GM19324 (cell line): ENCODE results near the gene IL4R.

Source experiments
- ATAC-seq: cut with Tn5 transposase; IDR thresholded peaks from one replicate; pipeline ENCODE4 v1.9.1; 2021; ENCODE audit warnings: mild to moderate bottlenecking, moderate library complexity; ENCODE audit not compliant: unreplicated experiment, low FRiP score

IL4R gene

DNA sequence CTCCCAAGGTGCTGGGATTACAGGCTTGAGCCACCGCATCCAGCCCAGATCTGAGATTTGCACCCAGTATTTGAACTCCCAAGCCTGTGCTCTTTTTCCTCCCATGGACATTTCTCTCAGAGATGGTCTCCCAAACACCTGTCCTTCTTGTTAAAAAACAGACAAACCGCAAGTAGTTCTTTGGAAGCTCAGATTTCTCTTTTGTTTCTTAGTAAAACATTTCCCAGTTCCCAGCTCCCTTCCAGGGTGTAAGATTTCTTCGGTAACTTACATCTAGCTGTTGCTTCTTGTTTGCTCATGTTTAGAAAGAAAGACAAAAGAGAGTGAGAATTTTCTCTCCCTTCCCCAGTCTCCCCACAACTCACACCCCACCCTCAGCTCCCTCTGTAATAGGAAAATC lies 36.2 kb downstream of the IL4R start:
- ATAC-seq, result no peak

GRCh38 chr16:27351989-27352388 lies 38.2 kb downstream of the IL4R start:
- no peak for ATAC-seq

DNA sequence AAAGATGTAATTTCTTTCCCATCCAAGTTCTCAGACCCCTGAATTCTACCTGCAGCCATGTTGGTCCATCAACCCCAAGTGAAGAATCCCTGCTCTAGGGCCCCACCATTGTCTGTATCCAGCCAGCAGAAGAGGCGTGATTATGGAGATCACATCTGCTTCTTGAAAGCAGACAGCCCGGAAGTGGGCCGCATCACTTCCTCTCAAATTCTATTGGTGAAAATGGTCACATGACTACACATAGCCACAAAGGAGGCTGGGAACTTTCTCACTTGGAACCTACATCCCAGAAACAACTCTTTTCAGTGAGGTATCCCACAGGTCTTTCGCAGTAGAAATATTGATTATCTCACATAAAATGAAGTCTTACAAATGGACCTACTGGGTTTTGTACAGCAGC lies 40.1 kb downstream of the IL4R start:
- ATAC-seq, result no peak

DNA sequence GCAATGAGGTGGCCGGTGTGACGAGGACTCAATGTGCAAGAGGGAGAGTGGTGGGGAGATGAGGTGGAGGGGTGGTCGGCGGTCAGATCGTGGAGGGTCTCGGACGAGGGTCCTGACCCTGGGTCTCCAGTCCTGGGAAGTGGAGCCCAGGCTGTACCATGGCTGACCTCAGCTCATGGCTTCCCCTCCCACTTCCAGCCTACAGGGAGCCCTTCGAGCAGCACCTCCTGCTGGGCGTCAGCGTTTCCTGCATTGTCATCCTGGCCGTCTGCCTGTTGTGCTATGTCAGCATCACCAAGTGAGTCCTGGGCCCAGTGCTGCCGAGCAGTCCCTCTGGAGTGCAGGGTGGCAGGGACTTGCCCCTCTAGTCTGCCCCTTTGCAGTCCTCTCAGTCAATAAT lies 41.8 kb downstream of the IL4R start:
- no peak for ATAC-seq

GRCh38 chr16:27356794-27357193 lies 43.0 kb downstream of the IL4R start:
- ATAC-seq, result no peak

DNA sequence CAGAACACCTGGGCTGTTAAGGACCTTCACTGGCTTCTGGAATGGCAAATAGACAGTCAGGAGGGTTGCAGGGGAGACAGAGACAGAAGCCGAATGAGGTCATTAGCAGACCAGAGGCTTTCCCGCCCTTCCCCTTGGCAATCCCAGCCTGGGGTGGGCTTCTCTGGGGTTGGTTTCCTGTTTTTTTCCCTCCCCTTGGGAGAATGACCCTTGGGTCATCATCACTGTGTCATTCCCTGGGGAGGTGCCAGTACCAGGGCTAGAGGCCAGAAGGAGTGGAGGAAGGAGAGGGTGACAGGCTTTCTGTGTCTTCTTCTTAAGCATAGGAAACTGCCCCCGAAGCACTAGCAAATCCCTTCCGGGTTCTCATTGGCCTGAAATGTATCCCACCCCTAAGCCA lies 45.3 kb downstream of the IL4R start:
- no peak for ATAC-seq

DNA sequence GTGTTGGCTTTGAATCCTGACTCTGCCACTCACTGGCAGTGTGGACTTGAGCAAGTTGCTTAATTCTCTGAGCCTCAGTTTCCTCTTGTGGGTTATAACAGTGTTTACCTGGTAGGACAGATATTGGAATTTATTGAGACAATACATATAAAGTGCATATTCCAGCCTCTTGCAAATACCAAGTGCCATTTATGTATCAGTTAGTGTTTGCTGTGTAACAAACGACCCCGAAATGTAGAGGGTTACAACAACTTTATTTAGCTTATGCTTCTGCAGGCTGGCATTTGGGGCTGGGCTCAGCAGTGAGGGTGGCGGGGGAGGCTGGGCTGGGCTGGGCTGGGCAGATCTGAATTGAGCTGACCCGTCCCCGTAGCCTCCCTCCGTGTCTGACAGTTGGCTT lies 45.8 kb downstream of the IL4R start:
- no peak for ATAC-seq

DNA sequence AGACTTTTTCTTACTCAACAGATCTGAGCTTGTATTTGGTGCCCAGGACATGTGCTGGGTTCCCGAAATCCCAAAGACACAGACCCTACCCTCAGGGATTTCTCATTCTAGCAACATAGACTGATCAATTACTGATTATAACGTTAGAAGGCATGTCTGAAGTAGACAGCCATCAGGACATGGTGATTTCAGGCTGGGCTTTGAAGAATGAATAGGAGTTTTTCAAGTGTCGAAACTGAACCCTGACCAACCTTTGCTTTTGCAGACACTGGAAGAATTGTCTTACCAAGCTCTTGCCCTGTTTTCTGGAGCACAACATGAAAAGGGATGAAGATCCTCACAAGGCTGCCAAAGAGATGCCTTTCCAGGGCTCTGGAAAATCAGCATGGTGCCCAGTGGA lies 48.2 kb downstream of the IL4R start:
- ATAC-seq, result no peak

DNA sequence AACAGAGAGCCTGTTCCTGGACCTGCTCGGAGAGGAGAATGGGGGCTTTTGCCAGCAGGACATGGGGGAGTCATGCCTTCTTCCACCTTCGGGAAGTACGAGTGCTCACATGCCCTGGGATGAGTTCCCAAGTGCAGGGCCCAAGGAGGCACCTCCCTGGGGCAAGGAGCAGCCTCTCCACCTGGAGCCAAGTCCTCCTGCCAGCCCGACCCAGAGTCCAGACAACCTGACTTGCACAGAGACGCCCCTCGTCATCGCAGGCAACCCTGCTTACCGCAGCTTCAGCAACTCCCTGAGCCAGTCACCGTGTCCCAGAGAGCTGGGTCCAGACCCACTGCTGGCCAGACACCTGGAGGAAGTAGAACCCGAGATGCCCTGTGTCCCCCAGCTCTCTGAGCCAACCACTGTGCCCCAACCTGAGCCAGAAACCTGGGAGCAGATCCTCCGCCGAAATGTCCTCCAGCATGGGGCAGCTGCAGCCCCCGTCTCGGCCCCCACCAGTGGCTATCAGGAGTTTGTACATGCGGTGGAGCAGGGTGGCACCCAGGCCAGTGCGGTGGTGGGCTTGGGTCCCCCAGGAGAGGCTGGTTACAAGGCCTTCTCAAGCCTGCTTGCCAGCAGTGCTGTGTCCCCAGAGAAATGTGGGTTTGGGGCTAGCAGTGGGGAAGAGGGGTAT lies 48.9 kb downstream of the IL4R start:
- no peak for ATAC-seq

DNA sequence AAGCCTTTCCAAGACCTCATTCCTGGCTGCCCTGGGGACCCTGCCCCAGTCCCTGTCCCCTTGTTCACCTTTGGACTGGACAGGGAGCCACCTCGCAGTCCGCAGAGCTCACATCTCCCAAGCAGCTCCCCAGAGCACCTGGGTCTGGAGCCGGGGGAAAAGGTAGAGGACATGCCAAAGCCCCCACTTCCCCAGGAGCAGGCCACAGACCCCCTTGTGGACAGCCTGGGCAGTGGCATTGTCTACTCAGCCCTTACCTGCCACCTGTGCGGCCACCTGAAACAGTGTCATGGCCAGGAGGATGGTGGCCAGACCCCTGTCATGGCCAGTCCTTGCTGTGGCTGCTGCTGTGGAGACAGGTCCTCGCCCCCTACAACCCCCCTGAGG lies 49.5 kb downstream of the IL4R start:
- no peak for ATAC-seq

DNA sequence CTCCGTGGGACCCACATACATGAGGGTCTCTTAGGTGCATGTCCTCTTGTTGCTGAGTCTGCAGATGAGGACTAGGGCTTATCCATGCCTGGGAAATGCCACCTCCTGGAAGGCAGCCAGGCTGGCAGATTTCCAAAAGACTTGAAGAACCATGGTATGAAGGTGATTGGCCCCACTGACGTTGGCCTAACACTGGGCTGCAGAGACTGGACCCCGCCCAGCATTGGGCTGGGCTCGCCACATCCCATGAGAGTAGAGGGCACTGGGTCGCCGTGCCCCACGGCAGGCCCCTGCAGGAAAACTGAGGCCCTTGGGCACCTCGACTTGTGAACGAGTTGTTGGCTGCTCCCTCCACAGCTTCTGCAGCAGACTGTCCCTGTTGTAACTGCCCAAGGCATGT lies 50.0 kb downstream of the IL4R start:
- ATAC-seq, result no peak

DNA sequence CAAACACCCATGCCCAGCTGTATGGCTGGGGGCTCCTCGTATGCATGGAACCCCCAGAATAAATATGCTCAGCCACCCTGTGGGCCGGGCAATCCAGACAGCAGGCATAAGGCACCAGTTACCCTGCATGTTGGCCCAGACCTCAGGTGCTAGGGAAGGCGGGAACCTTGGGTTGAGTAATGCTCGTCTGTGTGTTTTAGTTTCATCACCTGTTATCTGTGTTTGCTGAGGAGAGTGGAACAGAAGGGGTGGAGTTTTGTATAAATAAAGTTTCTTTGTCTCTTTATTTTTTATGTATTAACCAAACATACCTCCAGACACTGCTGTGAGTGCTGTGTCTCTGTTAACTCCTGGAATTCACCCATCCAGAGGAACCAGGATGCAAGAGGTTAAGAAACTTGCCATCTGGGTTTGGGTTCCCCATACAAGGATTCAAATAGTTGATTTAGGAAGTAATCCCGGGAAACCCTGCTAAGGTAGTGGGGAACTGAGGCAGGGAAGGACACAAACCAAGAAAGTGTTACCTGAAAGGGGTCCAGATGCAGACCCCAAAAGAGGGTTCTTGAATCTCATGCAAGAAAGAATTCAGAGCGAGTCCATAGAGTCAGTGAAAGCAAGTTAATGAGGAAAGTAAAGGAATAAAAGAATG lies 50.8 kb downstream of the IL4R start:
- ATAC-seq, result no peak

GRCh38 chr16:27365142-27366089 lies 51.6 kb downstream of the IL4R start:
- ATAC-seq, result no peak

DNA sequence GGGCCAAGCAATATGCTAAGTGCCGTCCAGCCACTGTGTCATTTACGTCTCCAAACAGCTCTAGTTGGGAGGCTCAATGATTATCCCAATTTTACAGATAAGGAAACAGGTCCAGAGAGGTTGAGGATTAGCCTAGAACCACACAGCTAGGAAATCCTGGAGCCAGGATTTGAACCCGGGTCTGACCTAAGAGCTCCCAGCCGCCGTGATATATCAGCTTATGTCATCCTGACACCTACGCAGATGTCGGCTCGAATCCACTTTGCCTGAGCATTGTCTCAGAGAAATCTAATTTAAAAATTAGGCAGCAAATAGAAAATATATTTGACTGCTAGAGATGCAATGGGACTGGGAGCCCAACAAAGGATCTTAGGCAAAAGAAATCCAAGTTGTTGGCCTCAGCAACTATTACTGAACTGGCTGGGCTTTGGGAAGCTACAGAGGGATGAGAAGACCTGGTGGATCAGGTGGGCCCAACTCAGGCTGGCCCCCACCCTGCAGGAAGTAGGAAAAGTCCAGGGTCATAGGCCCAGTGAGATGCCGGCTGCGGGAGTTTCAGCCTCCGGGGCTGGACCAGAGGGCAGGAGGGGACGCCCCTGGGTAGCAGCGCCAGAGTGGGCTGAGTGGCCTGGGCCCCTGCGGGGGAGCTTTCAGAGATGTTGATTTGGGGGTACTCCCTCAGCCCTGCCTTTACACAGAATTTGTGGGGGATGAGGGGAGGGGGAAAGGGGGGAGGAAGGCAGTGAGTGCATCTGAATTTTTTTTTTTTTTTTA lies 53.1 kb downstream of the IL4R start:
- ATAC-seq, result no peak

GRCh38 chr16:27367461-27368357 lies 53.9 kb downstream of the IL4R start:
- ATAC-seq, result peak; percentile 66

DNA sequence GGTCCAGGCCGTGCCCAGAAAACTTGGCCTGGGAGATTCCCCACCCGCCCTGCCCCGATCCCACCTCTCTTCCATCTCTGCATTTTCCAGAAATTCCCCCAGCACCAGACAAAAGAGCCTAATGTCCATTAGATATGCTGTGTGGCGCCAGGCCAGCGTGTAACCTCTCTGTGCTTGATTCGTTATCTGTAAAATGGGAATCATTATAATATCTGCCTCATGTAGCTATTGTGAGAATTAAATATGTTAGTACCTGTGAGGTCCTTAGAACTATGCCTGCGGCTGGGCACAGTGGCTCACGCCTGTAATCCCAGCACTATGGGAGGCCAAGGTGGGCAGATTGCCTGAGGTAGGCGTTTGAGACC lies 54.6 kb downstream of the IL4R start:
- ATAC-seq, result no peak

DNA sequence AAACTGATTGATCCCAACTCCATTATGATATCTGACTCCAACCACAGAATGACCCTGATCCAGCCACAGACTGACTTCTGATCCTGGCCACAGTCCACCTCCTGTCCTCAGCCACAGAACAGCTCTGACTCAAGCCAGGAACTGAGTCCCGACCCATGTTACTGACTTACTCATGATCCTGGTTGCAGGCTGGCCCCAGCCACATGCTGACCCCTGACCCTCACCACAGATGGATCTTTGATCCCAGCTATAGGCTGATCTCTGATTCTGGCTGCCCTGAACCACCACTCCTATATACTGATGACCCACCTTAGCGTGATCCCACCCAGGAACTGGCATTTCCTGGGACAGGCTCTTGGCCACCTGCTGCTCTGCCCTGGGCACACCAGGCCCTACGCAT lies 56.0 kb downstream of the IL4R start:
- ATAC-seq, result no peak

DNA sequence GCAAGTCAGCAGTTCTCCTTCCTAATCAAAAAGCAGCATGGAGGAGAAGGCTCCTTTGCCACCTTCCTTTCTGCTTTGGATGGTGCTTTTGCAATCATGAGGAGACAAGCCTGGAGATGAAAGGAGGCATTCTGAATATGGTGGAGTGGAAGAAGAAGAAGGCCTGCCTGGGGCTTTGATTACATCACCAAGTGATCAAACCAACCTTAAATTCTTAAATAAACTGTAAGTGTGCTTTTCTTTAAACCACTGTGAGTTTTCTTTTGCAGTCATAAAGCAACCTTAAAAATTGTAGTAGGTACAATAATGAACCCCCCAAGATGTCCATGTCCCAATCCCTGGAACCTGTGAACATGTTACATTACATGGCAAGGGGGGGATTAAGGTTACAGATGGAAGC lies 56.5 kb downstream of the IL4R start:
- ATAC-seq, result no peak

GRCh38 chr16:27373312-27373711 lies 59.5 kb downstream of the IL4R start:
- ATAC-seq, result no peak
